ENCODE data around the gene NME1. TPM values are rescaled to one million over a fixed set of nuclear protein-coding genes. Genes with fewer than 3 reads are reported as not detected.

The NME1 gene
- polyA plus RNA-seq, 1 donor from 2014 or later, result 262 TPM

DNA sequence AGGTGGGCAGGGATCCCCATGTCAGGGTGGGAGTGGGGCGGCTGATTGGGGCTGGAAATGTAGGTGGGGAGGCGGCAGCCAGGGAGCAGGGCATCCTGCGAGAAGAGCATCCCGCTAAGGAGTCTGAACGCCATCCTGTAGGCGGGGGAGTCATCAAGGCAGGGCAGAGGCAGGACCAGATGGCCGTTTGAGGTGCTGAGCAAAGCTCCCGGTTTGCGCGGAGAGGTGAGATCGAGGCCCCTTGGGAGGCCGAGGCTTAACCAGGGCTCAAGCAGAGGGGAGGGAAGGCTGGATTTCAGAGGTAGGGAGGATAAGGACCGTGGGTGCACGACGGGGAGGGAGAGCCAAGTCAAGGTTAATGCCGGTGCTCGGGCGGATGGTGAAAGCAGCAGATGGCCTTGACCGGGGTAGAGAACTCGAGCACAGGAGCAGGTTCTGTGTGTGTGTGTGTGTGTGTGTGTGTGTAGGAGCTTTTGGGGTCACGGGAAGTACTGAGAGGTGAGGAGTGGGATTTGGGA lies 12.4 kb downstream of the NME1 start:
- Histone ChIP-seq H3K9me2 (ENCODE audit: insufficient read depth, low read length) (no peaks in the 10 kb centered on the region), H3K4me2 (ENCODE audit: low read length) (no peak overlapping the region), H3K27ac (ENCODE audit: low read length) (no peak overlapping the region), H3K9me3 (ENCODE audit: low read length) (no peaks in the 10 kb centered on the region), H3K27me3 (ENCODE audit: insufficient read depth, low read depth, low read length) (no peaks in the 10 kb centered on the region), H3K36me3 (ENCODE audit: insufficient read depth, low read length) (no peaks in the 10 kb centered on the region), H2AFZ (ENCODE audit: low read depth, low read length) (peak overlapping the region; percentile 1), H3K79me2 (replicated peaks; ENCODE audit: insufficient read depth, low read length) (no peaks in the 10 kb centered on the region), H3K9ac (ENCODE audit: low read length) (no peak overlapping the region), H3K4me3 (ENCODE audit: low read length) (peak overlapping the region; percentile 77), H3F3A (ENCODE audit: insufficient read depth, low read length, poor library complexity, severe bottlenecking) (no peaks in the 10 kb centered on the region), H4K20me1 (ENCODE audit: insufficient read depth) (no peaks in the 10 kb centered on the region)
- TF ChIP-seq, protein P1, sequence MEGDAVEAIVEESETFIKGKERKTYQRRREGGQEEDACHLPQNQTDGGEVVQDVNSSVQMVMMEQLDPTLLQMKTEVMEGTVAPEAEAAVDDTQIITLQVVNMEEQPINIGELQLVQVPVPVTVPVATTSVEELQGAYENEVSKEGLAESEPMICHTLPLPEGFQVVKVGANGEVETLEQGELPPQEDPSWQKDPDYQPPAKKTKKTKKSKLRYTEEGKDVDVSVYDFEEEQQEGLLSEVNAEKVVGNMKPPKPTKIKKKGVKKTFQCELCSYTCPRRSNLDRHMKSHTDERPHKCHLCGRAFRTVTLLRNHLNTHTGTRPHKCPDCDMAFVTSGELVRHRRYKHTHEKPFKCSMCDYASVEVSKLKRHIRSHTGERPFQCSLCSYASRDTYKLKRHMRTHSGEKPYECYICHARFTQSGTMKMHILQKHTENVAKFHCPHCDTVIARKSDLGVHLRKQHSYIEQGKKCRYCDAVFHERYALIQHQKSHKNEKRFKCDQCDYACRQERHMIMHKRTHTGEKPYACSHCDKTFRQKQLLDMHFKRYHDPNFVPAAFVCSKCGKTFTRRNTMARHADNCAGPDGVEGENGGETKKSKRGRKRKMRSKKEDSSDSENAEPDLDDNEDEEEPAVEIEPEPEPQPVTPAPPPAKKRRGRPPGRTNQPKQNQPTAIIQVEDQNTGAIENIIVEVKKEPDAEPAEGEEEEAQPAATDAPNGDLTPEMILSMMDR (IDR thresholded peaks at IDR 0.05; ENCODE audit: poor library complexity, severe bottlenecking), result no peak
- TF ChIP-seq EP300 (conservative IDR thresholded peaks at IDR 0.05; ENCODE audit: poor library complexity, severe bottlenecking) (no peak), TAF1 (IDR thresholded peaks at IDR 0.05; ENCODE audit: low read depth) (no peak), SMC3 (conservative IDR thresholded peaks at IDR 0.05; ENCODE audit: poor library complexity) (no peak)

- Histone ChIP-seq H3K79me2 (replicated peaks; ENCODE audit: insufficient read depth, low read length) (no peaks in the 10 kb centered on the region), H3K4me2 (ENCODE audit: low read length) (peak within 1 kb of the TSS; percentile 25), H4K20me1 (ENCODE audit: insufficient read depth) (no peaks in the 10 kb centered on the region), H3K27me3 (ENCODE audit: insufficient read depth, low read depth, low read length) (no peaks in the 10 kb centered on the region), H3K9me2 (ENCODE audit: insufficient read depth, low read length) (no peaks in the 10 kb centered on the region), H3K9ac (ENCODE audit: low read length) (peak within 1 kb of the TSS; percentile 56), H3K27ac (ENCODE audit: low read length) (no peak within 1 kb of the TSS), H3K4me3 (ENCODE audit: low read length) (peak within 1 kb of the TSS; percentile 77), H2AFZ (ENCODE audit: low read depth, low read length) (peak within 1 kb of the TSS; percentile 33), H3K9me3 (ENCODE audit: low read length) (no peaks in the 10 kb centered on the region), H3F3A (ENCODE audit: insufficient read depth, low read length, poor library complexity, severe bottlenecking) (no peaks in the 10 kb centered on the region), H3K36me3 (ENCODE audit: insufficient read depth, low read length) (no peaks in the 10 kb centered on the region)
- TF ChIP-seq EP300 (conservative IDR thresholded peaks at IDR 0.05; ENCODE audit: poor library complexity, severe bottlenecking) (no peak), MXI1 (conservative IDR thresholded peaks at IDR 0.05; ENCODE audit: poor library complexity, severe bottlenecking) (peak; percentile 99), SMC3 (conservative IDR thresholded peaks at IDR 0.05; ENCODE audit: poor library complexity) (peak; percentile 61)
These were observed 13.0 kb downstream of the NME1 start, which contains the start of gene NME2 for GRCh38 chr17:51166198-51166986. TSS of gene NME2 (plus strand) at chr17:51166411. CDS start at chr17:51166831, 420 bp downstream.

DNA sequence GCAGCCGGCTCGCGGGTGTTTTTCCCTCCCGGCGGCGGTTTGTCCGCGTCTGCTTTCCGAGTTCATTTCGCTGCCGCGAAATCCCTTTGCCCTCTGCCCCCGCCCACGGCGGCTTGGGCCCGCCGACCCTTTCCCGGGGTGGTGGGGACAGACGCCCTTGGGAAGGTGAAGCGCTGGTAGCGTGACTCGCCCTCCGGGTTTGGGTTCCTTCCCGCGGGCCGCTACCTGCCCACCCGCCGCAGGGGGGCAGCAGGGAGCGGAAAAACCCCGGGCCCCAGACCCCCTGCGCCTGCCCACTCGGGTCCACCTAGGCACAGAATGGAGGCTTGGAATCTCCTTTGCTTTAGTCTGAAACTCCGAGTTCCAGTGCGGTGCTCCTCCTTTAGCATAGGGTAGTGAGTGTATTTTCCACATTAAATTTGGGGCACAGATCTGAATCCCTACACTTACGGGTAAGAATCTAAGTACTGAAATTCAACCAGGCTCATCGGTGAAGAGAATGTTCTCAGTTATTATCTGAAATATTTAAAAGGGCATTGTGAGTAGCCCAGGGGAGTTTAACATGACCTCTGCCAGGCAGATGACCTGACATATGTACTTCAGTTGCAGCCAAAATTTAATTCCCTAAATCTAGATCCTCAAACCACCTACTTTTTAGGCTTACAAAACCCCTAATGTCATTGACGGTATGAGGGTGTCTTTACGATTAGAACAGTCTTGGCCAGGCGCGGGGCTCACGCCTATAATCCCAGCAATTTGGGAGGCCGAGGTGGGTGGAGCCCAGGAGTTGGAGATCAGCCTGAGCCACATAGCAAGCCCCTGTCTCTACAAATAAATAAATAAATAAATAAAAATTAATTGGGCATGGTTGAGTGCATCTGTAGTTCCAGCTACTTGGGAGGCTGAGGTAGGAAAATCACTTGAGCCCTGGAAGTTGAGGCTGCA lies 13.9 kb downstream of the NME1 start:
- Histone ChIP-seq H3F3A (ENCODE audit: insufficient read depth, low read length, poor library complexity, severe bottlenecking) (no peaks in the 10 kb centered on the region), H3K4me3 (ENCODE audit: low read length) (peak overlapping the region; percentile 77), H3K9me3 (ENCODE audit: low read length) (no peaks in the 10 kb centered on the region), H3K79me2 (replicated peaks; ENCODE audit: insufficient read depth, low read length) (no peaks in the 10 kb centered on the region), H3K27me3 (ENCODE audit: insufficient read depth, low read depth, low read length) (no peaks in the 10 kb centered on the region), H2AFZ (ENCODE audit: low read depth, low read length) (peak overlapping the region; percentile 33), H3K9ac (ENCODE audit: low read length) (peak overlapping the region; percentile 56), H3K36me3 (ENCODE audit: insufficient read depth, low read length) (no peaks in the 10 kb centered on the region), H3K9me2 (ENCODE audit: insufficient read depth, low read length) (no peaks in the 10 kb centered on the region), H3K4me2 (ENCODE audit: low read length) (peak overlapping the region; percentile 25), H4K20me1 (ENCODE audit: insufficient read depth) (no peaks in the 10 kb centered on the region), H3K27ac (ENCODE audit: low read length) (no peak overlapping the region)
- TF ChIP-seq EP300 (conservative IDR thresholded peaks at IDR 0.05; ENCODE audit: poor library complexity, severe bottlenecking), result no peak
- TF ChIP-seq, protein P1 (IDR thresholded peaks at IDR 0.05; ENCODE audit: poor library complexity, severe bottlenecking), result peak; percentile 60

Measured in neural cell (in vitro differentiated cells).